SK-N-SH treated with all-trans-retinoic acid at 6 μM for 48 hours (cell line): Measurements from ENCODE around the gene COA5.

Source experiments
- ATAC-seq: fragments of 200-7000 bp; cut with Tn5 transposase; 3 replicates; pipeline ENCODE4 v1.9.1; 2020; ENCODE audit warnings: mild to moderate bottlenecking, moderate library complexity
- ARNTL ChIP-seq: fragments of 450-650 bp; formaldehyde crosslinking; IDR thresholded peaks from 2 replicates; pipeline ENCODE4 v1.5.0; 2020; ENCODE audit warnings: low read depth, mild to moderate bottlenecking, moderate library complexity, borderline replicate concordance
- CSDC2 ChIP-seq: fragments of 250-450 bp; sonication (Bioruptor Pico); IDR thresholded peaks from 2 replicates; pipeline ENCODE4 v1.5.0; 2020; ENCODE audit warnings: mild to moderate bottlenecking, moderate library complexity
- ESRRG ChIP-seq: fragments of 250-450 bp; sonication (Bioruptor Pico); IDR thresholded peaks from 2 replicates; pipeline ENCODE4 v1.6.1; 2021; ENCODE audit warnings: mild to moderate bottlenecking
- GLIS3 ChIP-seq: fragments of 250-450 bp; sonication (Bioruptor Pico); IDR thresholded peaks from 2 replicates; pipeline ENCODE4 v1.5.0; 2020; ENCODE audit warnings: mild to moderate bottlenecking, moderate library complexity
- ISL1 ChIP-seq: fragments of 250-450 bp; sonication (Bioruptor Pico); IDR thresholded peaks from 2 replicates; pipeline ENCODE4 v2.1.2; 2022; ENCODE audit warnings: mild to moderate bottlenecking, moderate library complexity
- PATZ1 ChIP-seq: fragments of 250-450 bp; sonication (Bioruptor Pico); IDR thresholded peaks from 2 replicates; pipeline ENCODE4 v1.8.0; 2020; ENCODE audit warnings: mild to moderate bottlenecking, moderate library complexity, borderline replicate concordance
- POU6F1 ChIP-seq: fragments of 250-450 bp; sonication (Bioruptor Pico); IDR thresholded peaks from 2 replicates; pipeline ENCODE4 v1.8.0; 2021; ENCODE audit warnings: low read depth, mild to moderate bottlenecking, moderate library complexity, borderline replicate concordance
- PPARA ChIP-seq: fragments of 250-450 bp; sonication (Bioruptor Pico); IDR thresholded peaks from 2 replicates; pipeline ENCODE4 v1.5.0; 2020; ENCODE audit warnings: mild to moderate bottlenecking, borderline replicate concordance
- SNAI2 ChIP-seq: fragments of 250-450 bp; sonication (Bioruptor Pico); IDR thresholded peaks from 2 replicates; pipeline ENCODE4 v1.5.0; 2020; ENCODE audit warnings: mild to moderate bottlenecking, moderate library complexity
- TSHZ2 ChIP-seq: fragments of 250-450 bp; sonication (Bioruptor Pico); IDR thresholded peaks from 2 replicates; pipeline ENCODE4 v1.5.0; 2020; ENCODE audit warnings: mild to moderate bottlenecking, moderate library complexity
- ZC3H10 ChIP-seq: fragments of 250-450 bp; sonication (Bioruptor Pico); IDR thresholded peaks from 2 replicates; pipeline ENCODE4 v1.5.1; 2021; ENCODE audit warnings: mild to moderate bottlenecking, moderate library complexity
- ZNF565 ChIP-seq: fragments of 450-650 bp; formaldehyde crosslinking; conservative IDR thresholded peaks from 2 replicates; pipeline ENCODE4 v1.5.0; 2020; ENCODE audit warnings: low read depth, mild to moderate bottlenecking, moderate library complexity
- ZNF70 ChIP-seq: fragments of 450-650 bp; formaldehyde crosslinking; IDR thresholded peaks from 2 replicates; pipeline ENCODE4 v1.5.0; 2020; ENCODE audit warnings: mild to moderate bottlenecking, moderate library complexity
- ZNF8 ChIP-seq: fragments of 450-650 bp; formaldehyde crosslinking; IDR thresholded peaks from 2 replicates; pipeline ENCODE4 v1.5.0; 2020; ENCODE audit warnings: mild to moderate bottlenecking, moderate library complexity
- TF ChIP-seq, protein P1 (sequence below): fragments of 250-450 bp; sonication (Bioruptor Pico); IDR thresholded peaks from 2 replicates; pipeline ENCODE4 v1.5.1; 2021; ENCODE audit warnings: mild to moderate bottlenecking, moderate library complexity
- TF ChIP-seq, protein P2 (sequence below): fragments of 250-450 bp; sonication (Bioruptor Pico); IDR thresholded peaks from 2 replicates; pipeline ENCODE4 v1.5.1; 2020; ENCODE audit warnings: low read depth, mild to moderate bottlenecking, moderate library complexity

COA5 gene

GRCh38 chr2:98623657-98624056 lies 15.3 kb upstream of the COA5 start (continued):
- TF ChIP-seq TSHZ2 (CRISPR knock-in tag) = no peak

- no peak for TF ChIP-seq ZNF8 (CRISPR knock-in tag)
- TF ChIP-seq PPARA (CRISPR knock-in tag) = no peak
- TF ChIP-seq SNAI2 (CRISPR knock-in tag) = no peak
- no peak for TF ChIP-seq CSDC2
- no peak for TF ChIP-seq ZNF70 (CRISPR knock-in tag)
- TF ChIP-seq ZNF565 = no peak
- no peak for TF ChIP-seq ESRRG (CRISPR knock-in tag)
- TF ChIP-seq, all 23 proteins: peak for 0
- ATAC-seq = no peak
Observed at GRCh38 chr2:98617149-98617548, 8.8 kb upstream of the COA5 start.

GRCh38 chr2:98615481-98615880 lies 7.2 kb upstream of the COA5 start:
- ATAC-seq = 0 out of 3 replicates have a peak, but pooled peaks have one; percentile 28
- no peak for TF ChIP-seq GLIS3 (CRISPR knock-in tag)
- no peak for TF ChIP-seq ARNTL (CRISPR knock-in tag)
- TF ChIP-seq CSDC2 = no peak
- TF ChIP-seq, protein P1, sequence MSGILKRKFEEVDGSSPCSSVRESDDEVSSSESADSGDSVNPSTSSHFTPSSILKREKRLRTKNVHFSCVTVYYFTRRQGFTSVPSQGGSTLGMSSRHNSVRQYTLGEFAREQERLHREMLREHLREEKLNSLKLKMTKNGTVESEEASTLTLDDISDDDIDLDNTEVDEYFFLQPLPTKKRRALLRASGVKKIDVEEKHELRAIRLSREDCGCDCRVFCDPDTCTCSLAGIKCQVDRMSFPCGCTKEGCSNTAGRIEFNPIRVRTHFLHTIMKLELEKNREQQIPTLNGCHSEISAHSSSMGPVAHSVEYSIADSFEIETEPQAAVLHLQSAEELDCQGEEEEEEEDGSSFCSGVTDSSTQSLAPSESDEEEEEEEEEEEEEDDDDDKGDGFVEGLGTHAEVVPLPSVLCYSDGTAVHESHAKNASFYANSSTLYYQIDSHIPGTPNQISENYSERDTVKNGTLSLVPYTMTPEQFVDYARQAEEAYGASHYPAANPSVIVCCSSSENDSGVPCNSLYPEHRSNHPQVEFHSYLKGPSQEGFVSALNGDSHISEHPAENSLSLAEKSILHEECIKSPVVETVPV (CRISPR knock-in tag) = no peak

DNA sequence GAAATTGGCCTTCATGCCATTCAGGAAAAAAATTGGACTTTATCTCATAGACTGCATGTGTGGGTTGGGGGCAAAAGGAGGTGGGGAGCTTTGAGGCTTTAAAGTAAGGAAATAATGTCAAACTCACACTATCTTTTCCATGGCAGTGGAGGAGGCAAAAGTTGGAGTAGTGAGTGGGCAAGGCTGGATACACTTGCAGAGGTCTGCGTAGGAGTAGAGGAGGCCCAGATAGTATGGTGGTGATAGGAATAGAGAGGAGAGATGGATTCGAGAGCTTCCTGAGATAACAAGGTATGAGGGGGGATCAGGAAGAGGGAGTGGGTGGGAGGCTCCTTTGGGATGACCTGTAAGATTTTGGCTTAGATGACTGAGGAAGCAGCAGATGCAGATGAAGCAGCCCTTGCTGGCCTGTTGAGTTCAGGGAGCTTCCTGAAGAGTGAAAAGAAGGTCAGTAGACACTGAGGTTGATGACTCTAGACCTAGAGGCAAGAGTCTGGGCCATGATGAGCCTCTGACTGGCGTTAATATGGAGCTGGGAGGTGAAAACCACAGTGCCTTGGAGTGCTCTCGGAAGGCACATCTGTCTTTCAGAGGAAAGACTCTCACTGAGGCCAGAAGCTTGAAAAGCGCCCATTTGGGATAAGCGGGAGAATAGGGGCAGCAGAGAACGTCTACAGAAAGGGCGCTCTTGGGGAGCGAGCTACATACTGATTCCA lies 5.9 kb upstream of the COA5 start:
- TF ChIP-seq, protein P1 (CRISPR knock-in tag) = no peak
- TF ChIP-seq ARNTL (CRISPR knock-in tag) (no peak), PPARA (CRISPR knock-in tag) (no peak), ZC3H10 (CRISPR knock-in tag) (no peak), GLIS3 (CRISPR knock-in tag) (no peak), POU6F1 (CRISPR knock-in tag) (no peak), ZNF565 (no peak)
- no peak for ATAC-seq

DNA sequence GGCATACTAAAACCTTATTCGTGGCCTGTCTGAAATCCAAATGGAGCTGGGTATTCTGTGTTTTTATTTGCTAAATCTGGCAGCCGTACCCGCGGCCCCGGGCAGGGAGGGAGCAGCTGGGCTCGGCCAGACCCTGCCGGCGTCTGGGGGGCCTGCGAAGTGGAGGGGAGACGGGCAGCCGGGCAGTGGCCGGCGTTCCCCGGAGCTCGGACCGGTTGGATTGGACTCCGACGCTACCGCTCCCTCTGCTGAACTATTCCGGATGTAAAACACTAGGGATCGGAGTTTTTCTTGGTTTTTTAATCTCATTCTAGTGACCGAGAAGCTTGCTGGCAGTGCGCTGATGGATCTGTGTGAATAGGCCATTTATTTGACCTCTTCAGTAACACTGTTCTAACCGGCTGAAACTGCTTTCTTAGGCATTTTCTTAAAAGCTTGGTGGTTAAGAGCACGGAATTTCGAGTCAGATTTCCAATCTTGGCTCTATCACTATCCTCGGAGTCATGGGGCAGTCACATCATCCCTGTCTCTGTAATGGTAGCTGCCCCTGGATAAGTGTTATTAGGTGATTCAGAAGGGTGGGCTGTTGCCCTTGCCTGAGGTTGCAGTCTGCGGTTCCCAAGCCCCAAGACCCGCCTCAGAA lies 771 bp upstream of the COA5 start:
- peak; percentile 49 for ATAC-seq
- TF ChIP-seq ISL1 (no peak), ESRRG (CRISPR knock-in tag) (no peak), PPARA (CRISPR knock-in tag) (no peak), ZNF70 (CRISPR knock-in tag) (no peak), ZNF8 (CRISPR knock-in tag) (no peak), TSHZ2 (CRISPR knock-in tag) (no peak), ZC3H10 (CRISPR knock-in tag) (no peak), GLIS3 (CRISPR knock-in tag) (no peak), PATZ1 (CRISPR knock-in tag) (no peak)
- TF ChIP-seq, protein P2, sequence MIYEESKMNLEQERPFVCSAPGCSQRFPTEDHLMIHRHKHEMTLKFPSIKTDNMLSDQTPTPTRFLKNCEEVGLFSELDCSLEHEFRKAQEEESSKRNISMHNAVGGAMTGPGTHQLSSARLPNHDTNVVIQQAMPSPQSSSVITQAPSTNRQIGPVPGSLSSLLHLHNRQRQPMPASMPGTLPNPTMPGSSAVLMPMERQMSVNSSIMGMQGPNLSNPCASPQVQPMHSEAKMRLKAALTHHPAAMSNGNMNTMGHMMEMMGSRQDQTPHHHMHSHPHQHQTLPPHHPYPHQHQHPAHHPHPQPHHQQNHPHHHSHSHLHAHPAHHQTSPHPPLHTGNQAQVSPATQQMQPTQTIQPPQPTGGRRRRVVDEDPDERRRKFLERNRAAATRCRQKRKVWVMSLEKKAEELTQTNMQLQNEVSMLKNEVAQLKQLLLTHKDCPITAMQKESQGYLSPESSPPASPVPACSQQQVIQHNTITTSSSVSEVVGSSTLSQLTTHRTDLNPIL (CRISPR knock-in tag) = no peak
- TF ChIP-seq, all 23 proteins: peak for 0
